Neural progenitor cell (in vitro differentiated cells): ENCODE results near the gene ZNF212. TPM values are rescaled to one million over a fixed set of nuclear protein-coding genes. Genes with fewer than 3 reads are reported as not detected.
A peak's percentile ranks its signal among the peaks of the same experiment; 100 is the strongest.
"Not testable (repeated sequence)": the region's sequence is repeated elsewhere in the genome, so short reads cannot be mapped to it uniquely, and the experiment has no call there.

Experiments used
- DNase-seq: peaks from one replicate; pipeline ENCODE4 v3.0.0-alpha.2; 2016; ENCODE audit warnings: low spot score
- H2AFZ ChIP-seq: fragments of 200-600 bp; sonication (generic); replicated peaks from 2 replicates; pipeline ENCODE4 v1.6.1; 2016; ENCODE audit warnings: antibody characterized with exemption
- H3F3A ChIP-seq: fragments of 200-600 bp; sonication (generic); 2 replicates; pipeline ENCODE4 v1.6.1; 2016; ENCODE audit warnings: antibody characterized with exemption, low read depth
- H3K27ac ChIP-seq: fragments of 200-600 bp; sonication (generic); 2 replicates; pipeline ENCODE4 v1.5.1; 2016; ENCODE audit warnings: mild to moderate bottlenecking
- H3K27me3 ChIP-seq: fragments of 200-600 bp; sonication (generic); 2 replicates; pipeline ENCODE4 v1.6.1; 2016; ENCODE audit warnings: mild to moderate bottlenecking, moderate library complexity
- H3K36me3 ChIP-seq: fragments of 200-600 bp; sonication (generic); 2 replicates; pipeline ENCODE4 v1.5.1; 2016
- H3K4me1 ChIP-seq: fragments of 200-600 bp; sonication (generic); 2 replicates; pipeline ENCODE4 v1.6.1; 2016; ENCODE audit warnings: mixed run types
- H3K4me2 ChIP-seq: fragments of 200-600 bp; sonication (generic); 2 replicates; pipeline ENCODE4 v1.6.1; 2016
- H3K4me3 ChIP-seq: fragments of 200-600 bp; sonication (generic); 2 replicates; pipeline ENCODE4 v1.5.1; 2016
- H3K79me2 ChIP-seq: fragments of 200-600 bp; sonication (generic); 2 replicates; pipeline ENCODE4 v1.6.1; 2016; ENCODE audit warnings: low read depth
- H3K9ac ChIP-seq: fragments of 200-600 bp; sonication (generic); 2 replicates; pipeline ENCODE4 v1.6.1; 2016
- H3K9me3 ChIP-seq: fragments of 200-600 bp; sonication (generic); 2 replicates; pipeline ENCODE4 v1.5.1; 2016; ENCODE audit warnings: low read depth
- H4K20me1 ChIP-seq: fragments of 200-600 bp; sonication (generic); 2 replicates; pipeline ENCODE4 v1.6.1; 2016; ENCODE audit warnings: low read depth
- H3K27ac Mint-ChIP-seq: 3 replicates; pipeline ENCODE4 v1.8.0; 2021; ENCODE audit warnings: mixed read lengths
- H3K27me3 Mint-ChIP-seq: 2 replicates; pipeline ENCODE4 v1.8.0; 2022; ENCODE audit warnings: low read depth, mild to moderate bottlenecking, inconsistent platforms, moderate library complexity, mixed read lengths; ENCODE audit not compliant: insufficient read depth
- H3K36me3 Mint-ChIP-seq: 3 replicates; pipeline ENCODE4 v1.8.0; 2021; ENCODE audit warnings: mixed read lengths
- H3K4me1 Mint-ChIP-seq: 3 replicates; pipeline ENCODE4 v1.8.0; 2021; ENCODE audit warnings: mixed read lengths
- H3K4me3 Mint-ChIP-seq: 3 replicates; pipeline ENCODE4 v1.8.0; 2021; ENCODE audit warnings: mild to moderate bottlenecking, moderate library complexity, mixed read lengths
- H3K9me3 Mint-ChIP-seq: 3 replicates; pipeline ENCODE4 v1.8.0; 2020; ENCODE audit warnings: mixed read lengths
- EZH2 ChIP-seq: fragments of 200-600 bp; sonication (generic); IDR thresholded peaks from 2 replicates; pipeline ENCODE4 v1.6.1; 2017; ENCODE audit warnings: antibody characterized with exemption, mild to moderate bottlenecking, moderate library complexity
- EZH2phosphoT487 ChIP-seq: fragments of 200-600 bp; sonication (generic); IDR thresholded peaks from 2 replicates; pipeline ENCODE4 v1.6.1; 2017; ENCODE audit warnings: antibody characterized with exemption
- total RNA-seq: library from RNA; depleted of rRNA; stranded (reverse); fragments of >200 nt; gene quantifications from 2 replicates; pipeline ENCODE4 v1.2.3, GENCODE V29; 2015; ENCODE audit warnings: low replicate concordance
- TF ChIP-seq, protein P1 (sequence below): fragments of 200-600 bp; sonication (generic); IDR thresholded peaks from 2 replicates; pipeline ENCODE4 v1.5.1; 2017; ENCODE audit warnings: antibody characterized with exemption, mild to moderate bottlenecking

ZNF212 gene
- total RNA-seq, 1 donor from 2014 or later, result 11.2 TPM

DNA sequence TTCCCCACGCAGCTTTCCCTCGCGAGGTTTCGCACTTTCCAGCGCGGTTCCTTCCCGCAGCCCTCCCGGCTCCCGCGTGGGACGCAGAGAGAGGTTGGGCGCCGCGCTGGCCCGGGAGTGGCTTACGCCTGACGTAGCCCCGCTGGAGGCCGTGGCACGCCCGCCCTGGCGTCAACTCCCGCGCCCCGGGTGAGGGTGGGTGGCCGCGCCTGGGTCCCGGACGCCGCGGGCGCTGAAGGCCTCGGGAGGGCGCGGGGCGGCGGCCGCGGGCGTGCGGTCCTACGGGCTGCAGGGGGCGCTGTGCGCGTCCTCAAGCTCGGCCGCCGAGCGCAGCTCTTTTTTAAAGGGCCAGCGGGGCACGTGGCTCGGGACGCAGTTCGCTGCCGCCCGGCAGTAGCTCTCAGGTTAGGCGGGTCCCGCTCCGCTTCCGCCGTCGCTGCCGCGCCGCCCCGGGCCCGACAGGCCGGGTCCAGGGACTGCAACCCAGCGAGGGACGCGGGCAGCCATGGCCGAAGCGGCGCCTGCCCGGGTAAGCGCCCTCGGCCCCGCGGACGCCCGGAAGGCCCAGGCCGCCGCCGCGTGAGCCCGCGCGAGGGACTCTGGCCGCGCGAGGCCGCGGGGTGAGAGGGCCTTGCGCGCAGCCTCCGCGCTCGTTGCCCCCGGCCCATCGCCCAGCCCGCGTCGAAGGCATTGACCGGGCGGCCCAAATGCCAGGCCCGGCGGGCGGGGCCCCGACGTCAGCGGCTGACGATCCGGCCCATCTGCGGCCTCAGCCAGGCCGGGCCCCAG lies 22.6 kb downstream of the ZNF212 start, which contains the start of gene ZNF783:
TSS of gene ZNF783 (plus strand) at position 368 of the 789 bp plus-strand sequence. CDS start at position 506, 138 bp downstream.
- DNase-seq, result peak; percentile 97
- H3K36me3 Mint-ChIP-seq, result peaks cover 18% of the 10 kb centered on the region

DNA sequence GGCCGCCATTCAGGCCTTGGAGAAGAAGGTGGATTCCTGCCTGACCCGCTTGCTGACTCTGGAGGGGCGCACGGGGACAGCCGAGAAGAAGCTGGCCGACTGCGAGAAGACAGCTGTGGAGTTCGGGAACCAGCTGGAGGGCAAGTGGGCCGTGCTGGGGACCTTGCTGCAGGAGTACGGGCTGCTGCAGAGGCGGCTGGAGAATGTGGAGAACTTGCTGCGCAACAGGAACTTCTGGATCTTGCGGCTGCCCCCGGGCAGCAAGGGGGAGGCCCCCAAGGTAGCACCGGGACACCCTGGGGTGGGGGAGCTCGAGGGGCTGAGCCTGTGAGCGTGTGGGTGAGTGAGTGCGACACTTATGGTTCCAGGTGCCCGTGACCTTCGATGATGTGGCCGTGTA lies 27.0 kb downstream of the ZNF212 start:
- no peak for DNase-seq
- TF ChIP-seq EZH2 (no peak), EZH2phosphoT487 (no peak)
- TF ChIP-seq, protein P1, sequence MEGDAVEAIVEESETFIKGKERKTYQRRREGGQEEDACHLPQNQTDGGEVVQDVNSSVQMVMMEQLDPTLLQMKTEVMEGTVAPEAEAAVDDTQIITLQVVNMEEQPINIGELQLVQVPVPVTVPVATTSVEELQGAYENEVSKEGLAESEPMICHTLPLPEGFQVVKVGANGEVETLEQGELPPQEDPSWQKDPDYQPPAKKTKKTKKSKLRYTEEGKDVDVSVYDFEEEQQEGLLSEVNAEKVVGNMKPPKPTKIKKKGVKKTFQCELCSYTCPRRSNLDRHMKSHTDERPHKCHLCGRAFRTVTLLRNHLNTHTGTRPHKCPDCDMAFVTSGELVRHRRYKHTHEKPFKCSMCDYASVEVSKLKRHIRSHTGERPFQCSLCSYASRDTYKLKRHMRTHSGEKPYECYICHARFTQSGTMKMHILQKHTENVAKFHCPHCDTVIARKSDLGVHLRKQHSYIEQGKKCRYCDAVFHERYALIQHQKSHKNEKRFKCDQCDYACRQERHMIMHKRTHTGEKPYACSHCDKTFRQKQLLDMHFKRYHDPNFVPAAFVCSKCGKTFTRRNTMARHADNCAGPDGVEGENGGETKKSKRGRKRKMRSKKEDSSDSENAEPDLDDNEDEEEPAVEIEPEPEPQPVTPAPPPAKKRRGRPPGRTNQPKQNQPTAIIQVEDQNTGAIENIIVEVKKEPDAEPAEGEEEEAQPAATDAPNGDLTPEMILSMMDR, result no peak
- H2AFZ ChIP-seq, result no peak overlapping the region
- H3K4me2 ChIP-seq, result no peak overlapping the region
- H3K4me1 ChIP-seq, result no peaks in the 10 kb centered on the region
- H3K9me3 ChIP-seq, result no peaks in the 10 kb centered on the region
- no peak overlapping the region for H3K9ac ChIP-seq
- no peaks in the 10 kb centered on the region for H3K9me3 Mint-ChIP-seq
- H3K4me3 Mint-ChIP-seq, result no peak overlapping the region
- peaks cover 10% of the 10 kb centered on the region for H3K4me1 Mint-ChIP-seq
- H3F3A ChIP-seq, result peaks cover 4% of the 10 kb centered on the region
- peaks cover 3% of the 10 kb centered on the region for H3K36me3 ChIP-seq
- H3K27me3 Mint-ChIP-seq, result no peaks in the 10 kb centered on the region
- no peaks in the 10 kb centered on the region for H3K79me2 ChIP-seq
- no peak overlapping the region for H3K27ac Mint-ChIP-seq
- H3K27ac ChIP-seq, result no peak overlapping the region
- peaks cover 4% of the 10 kb centered on the region for H4K20me1 ChIP-seq
- H3K36me3 Mint-ChIP-seq, result peaks cover 35% of the 10 kb centered on the region
- peaks cover 13% of the 10 kb centered on the region for H3K27me3 ChIP-seq
- H3K4me3 ChIP-seq, result no peak overlapping the region

More for the DNA sequence above, 22.6 kb downstream of the ZNF212 start, which contains the start of gene ZNF783:
- H3K27ac Mint-ChIP-seq, result peak within 1 kb of the TSS; percentile 46
- TF ChIP-seq EZH2phosphoT487, result no peak
- no peak for TF ChIP-seq EZH2
- TF ChIP-seq, protein P1, result peak; percentile 75
- H3K4me3 ChIP-seq, result peak within 1 kb of the TSS; percentile 56
- H3K79me2 ChIP-seq, result no peaks in the 10 kb centered on the region
- H3K27me3 ChIP-seq, result peaks cover 21% of the 10 kb centered on the region
- H2AFZ ChIP-seq, result peak within 1 kb of the TSS; percentile 92
- no peaks in the 10 kb centered on the region for H3K9me3 Mint-ChIP-seq
- no peaks in the 10 kb centered on the region for H3K27me3 Mint-ChIP-seq
- H3K27ac ChIP-seq, result no peak within 1 kb of the TSS
- no peaks in the 10 kb centered on the region for H3K4me1 ChIP-seq
- H3F3A ChIP-seq, result peaks cover 13% of the 10 kb centered on the region
- peak within 1 kb of the TSS; percentile 86 for H3K4me2 ChIP-seq
- peaks cover 4% of the 10 kb centered on the region for H4K20me1 ChIP-seq
- H3K36me3 ChIP-seq, result no peaks in the 10 kb centered on the region
- H3K9ac ChIP-seq, result no peak within 1 kb of the TSS
- peaks cover 10% of the 10 kb centered on the region for H3K4me1 Mint-ChIP-seq
- H3K4me3 Mint-ChIP-seq, result peak within 1 kb of the TSS; percentile 85
- no peaks in the 10 kb centered on the region for H3K9me3 ChIP-seq

DNA sequence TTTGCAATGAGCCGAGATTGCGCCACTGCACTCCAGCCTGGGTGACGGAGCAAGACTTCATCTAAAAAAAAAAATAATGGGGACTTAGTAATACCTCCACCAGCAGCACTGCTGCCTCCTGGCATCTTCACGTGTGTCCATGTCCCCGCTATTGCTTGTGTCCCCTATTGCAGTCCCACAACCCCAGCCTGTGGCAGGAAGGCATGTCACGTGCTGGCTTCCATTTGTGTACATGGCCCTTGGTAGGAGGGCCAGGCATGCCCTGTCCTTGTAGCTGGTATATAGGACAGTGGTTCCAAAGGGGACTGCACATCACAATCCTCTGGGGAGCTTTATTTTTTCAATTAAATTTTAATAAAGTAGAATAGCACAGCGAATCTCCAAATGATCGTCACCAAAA lies 28.3 kb downstream of the ZNF212 start:
- no peaks in the 10 kb centered on the region for H3K27me3 Mint-ChIP-seq

DNA sequence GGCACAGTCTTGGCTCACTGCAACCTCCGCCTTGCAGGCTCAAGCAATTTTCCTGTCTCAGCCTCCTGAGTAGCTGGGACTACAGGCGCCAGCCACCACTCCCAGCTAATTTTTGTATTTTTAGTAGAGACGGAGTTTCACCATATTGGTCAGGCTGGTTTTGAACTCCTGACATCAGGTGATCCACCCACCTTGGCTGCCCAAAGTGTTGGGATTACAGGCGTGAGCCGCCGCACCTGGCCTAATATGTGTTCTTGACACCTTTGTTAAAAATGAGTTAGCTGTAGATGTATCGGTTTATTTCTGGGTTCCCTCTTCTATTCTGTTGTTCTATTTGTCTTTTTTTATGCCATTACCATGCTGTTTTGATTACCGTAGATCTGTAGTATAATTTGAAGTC lies 35.0 kb downstream of the ZNF212 start:
- H3K27ac Mint-ChIP-seq, result not testable (repeated sequence)

More for the DNA sequence above, 28.3 kb downstream of the ZNF212 start:
- H3K4me1 ChIP-seq, result no peaks in the 10 kb centered on the region
- H3K9me3 ChIP-seq, result no peaks in the 10 kb centered on the region
- H3K9ac ChIP-seq, result no peak overlapping the region
- Mint-ChIP-seq H3K4me3 (no peak overlapping the region), H3K4me1 (peaks cover 10% of the 10 kb centered on the region), H3K27ac (no peak overlapping the region), H3K9me3 (no peaks in the 10 kb centered on the region), H3K36me3 (peaks cover 36% of the 10 kb centered on the region)
- H3K79me2 ChIP-seq, result no peaks in the 10 kb centered on the region
- DNase-seq, result no peak
- no peaks in the 10 kb centered on the region for H3F3A ChIP-seq
- no peak overlapping the region for H2AFZ ChIP-seq
- H3K4me3 ChIP-seq, result no peak overlapping the region
- H4K20me1 ChIP-seq, result peaks cover 4% of the 10 kb centered on the region
- H3K27ac ChIP-seq, result no peak overlapping the region
- H3K27me3 ChIP-seq, result peaks cover 2% of the 10 kb centered on the region
- peaks cover 3% of the 10 kb centered on the region for H3K36me3 ChIP-seq
- no peak for TF ChIP-seq EZH2
- TF ChIP-seq, protein P1, result no peak
- no peak for TF ChIP-seq EZH2phosphoT487
- no peak overlapping the region for H3K4me2 ChIP-seq

More for the DNA sequence above, 35.0 kb downstream of the ZNF212 start:
- not testable (repeated sequence) for H3K9me3 ChIP-seq, H4K20me1 ChIP-seq, H3K4me3 Mint-ChIP-seq, H3K9me3 Mint-ChIP-seq, H3K27ac ChIP-seq, H3K4me1 Mint-ChIP-seq, H3K9ac ChIP-seq, H3K4me3 ChIP-seq, H3K27me3 ChIP-seq, H3K36me3 ChIP-seq, H3K79me2 ChIP-seq, H2AFZ ChIP-seq, H3K27me3 Mint-ChIP-seq, H3F3A ChIP-seq, H3K4me1 ChIP-seq, DNase-seq, H3K4me2 ChIP-seq
- H3K36me3 Mint-ChIP-seq, result peaks cover 39% of the 10 kb centered on the region
